ENCODE data around the gene CTSE. TPM values are rescaled to one million over a fixed set of nuclear protein-coding genes. Genes with fewer than 3 reads are reported as not detected.

The CTSE gene
- total RNA-seq, 1 donor from 2014 or later: 0.52 TPM

Other genes with a start within 250 kb of the CTSE start
- gene RAB29, start 248.4 kb downstream of the CTSE start, total RNA-seq: 4.7 TPM
- 12.0 TPM for gene SLC41A1, start 210.7 kb downstream of the CTSE start, total RNA-seq
- not detected for gene PM20D1, start 173.8 kb downstream of the CTSE start, total RNA-seq
- not detected for gene SLC26A9, start 80.4 kb downstream of the CTSE start, total RNA-seq
- 6.3 TPM for gene RAB7B, start 20.5 kb downstream of the CTSE start, total RNA-seq
- 3.1 TPM for gene RHEX, start 29.3 kb upstream of the CTSE start, total RNA-seq
- 0.52 TPM for gene AVPR1B, start 93.5 kb upstream of the CTSE start, total RNA-seq
- gene FAM72A, start 178.9 kb upstream of the CTSE start, total RNA-seq: 1.0 TPM
- gene SRGAP2, start 179.6 kb upstream of the CTSE start, total RNA-seq: 62.1 TPM